Type B pancreatic cell (in vitro differentiated cells): ENCODE data around the gene TMEM229B. TPM values are rescaled to one million over a fixed set of nuclear protein-coding genes. Genes with fewer than 3 reads are reported as not detected.

Experiments used
- DNase-seq: peaks from one replicate; pipeline ENCODE4 v3.0.0; 2021; ENCODE audit warnings: mixed read lengths; ENCODE audit not compliant: unreplicated experiment; ENCODE audit errors: extremely low spot score
- H3K27ac Mint-ChIP-seq: 2 replicates; pipeline ENCODE4 v1.8.0; 2021; ENCODE audit warnings: mild to moderate bottlenecking, mixed read lengths
- H3K27me3 Mint-ChIP-seq: 2 replicates; pipeline ENCODE4 v1.8.0; 2021; ENCODE audit warnings: mixed read lengths
- H3K36me3 Mint-ChIP-seq: 2 replicates; pipeline ENCODE4 v1.8.0; 2021; ENCODE audit warnings: mixed read lengths
- H3K4me1 Mint-ChIP-seq: one replicate; pipeline ENCODE4 v1.8.0; 2021; ENCODE audit warnings: mixed read lengths; ENCODE audit not compliant: unreplicated experiment
- H3K4me3 Mint-ChIP-seq: 2 replicates; pipeline ENCODE4 v1.8.0; 2021; ENCODE audit warnings: mild to moderate bottlenecking, mixed read lengths
- H3K9me3 Mint-ChIP-seq: 2 replicates; pipeline ENCODE4 v1.8.0; 2021; ENCODE audit warnings: mixed read lengths
- total RNA-seq: library from RNA; stranded (reverse); gene quantifications from 2 replicates; pipeline ENCODE4 v1.2.1, GENCODE V29; 2021; ENCODE audit warnings: low replicate concordance
- TF ChIP-seq, protein P1 (sequence below): fragments of 200-600 bp; sonication (generic); conservative IDR thresholded peaks from 2 replicates; pipeline ENCODE4 v1.5.0; 2021; ENCODE audit warnings: antibody characterized with exemption, mild to moderate bottlenecking

The TMEM229B gene
- total RNA-seq, 1 donor from 2014 or later = 2.1 TPM

DNA sequence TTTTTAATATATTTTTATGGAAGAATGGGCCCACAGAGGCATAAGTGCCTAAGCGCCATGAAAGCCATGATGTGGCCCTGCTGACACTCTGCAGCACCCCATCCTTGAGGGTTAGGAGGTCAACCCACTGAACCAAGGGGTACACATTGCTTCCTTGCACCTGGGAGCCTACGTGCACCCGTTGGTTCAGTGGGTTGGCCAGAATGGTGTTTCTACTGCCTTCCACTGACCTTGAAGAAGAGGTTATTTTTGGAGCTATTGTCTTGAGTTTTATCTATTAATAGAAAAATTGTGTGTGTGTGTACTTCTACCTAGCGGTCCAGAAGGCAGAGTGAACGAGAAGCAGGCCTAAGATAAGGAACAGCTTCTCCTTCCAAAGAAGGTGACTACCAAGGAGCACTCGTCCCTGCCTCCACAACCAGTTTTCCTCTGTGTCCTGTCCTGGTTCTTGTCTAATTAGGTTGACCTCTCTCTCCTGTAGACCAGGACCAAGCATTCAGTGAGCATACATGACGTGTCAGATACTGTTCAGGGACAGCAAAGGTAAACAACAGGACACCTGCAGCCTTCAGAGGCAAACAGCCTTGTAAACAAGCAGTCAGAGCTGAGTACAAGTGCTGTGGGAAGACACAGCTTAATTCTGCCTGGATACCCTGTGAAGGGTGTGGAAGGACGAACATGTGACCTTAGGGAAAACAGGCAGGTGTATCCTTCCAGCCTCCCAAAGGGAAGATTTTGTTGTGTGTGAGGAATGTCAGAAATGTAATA is 46.2 kb downstream of the TMEM229B start:
- H3K36me3 Mint-ChIP-seq = no peaks in the 10 kb centered on the region
- peak overlapping the region; percentile 31 for H3K4me3 Mint-ChIP-seq
- no peaks in the 10 kb centered on the region for H3K9me3 Mint-ChIP-seq
- peaks cover 7% of the 10 kb centered on the region for H3K4me1 Mint-ChIP-seq
- no peak for DNase-seq
- peak overlapping the region; percentile 72 for H3K27ac Mint-ChIP-seq
- no peaks in the 10 kb centered on the region for H3K27me3 Mint-ChIP-seq
- TF ChIP-seq, protein P1, sequence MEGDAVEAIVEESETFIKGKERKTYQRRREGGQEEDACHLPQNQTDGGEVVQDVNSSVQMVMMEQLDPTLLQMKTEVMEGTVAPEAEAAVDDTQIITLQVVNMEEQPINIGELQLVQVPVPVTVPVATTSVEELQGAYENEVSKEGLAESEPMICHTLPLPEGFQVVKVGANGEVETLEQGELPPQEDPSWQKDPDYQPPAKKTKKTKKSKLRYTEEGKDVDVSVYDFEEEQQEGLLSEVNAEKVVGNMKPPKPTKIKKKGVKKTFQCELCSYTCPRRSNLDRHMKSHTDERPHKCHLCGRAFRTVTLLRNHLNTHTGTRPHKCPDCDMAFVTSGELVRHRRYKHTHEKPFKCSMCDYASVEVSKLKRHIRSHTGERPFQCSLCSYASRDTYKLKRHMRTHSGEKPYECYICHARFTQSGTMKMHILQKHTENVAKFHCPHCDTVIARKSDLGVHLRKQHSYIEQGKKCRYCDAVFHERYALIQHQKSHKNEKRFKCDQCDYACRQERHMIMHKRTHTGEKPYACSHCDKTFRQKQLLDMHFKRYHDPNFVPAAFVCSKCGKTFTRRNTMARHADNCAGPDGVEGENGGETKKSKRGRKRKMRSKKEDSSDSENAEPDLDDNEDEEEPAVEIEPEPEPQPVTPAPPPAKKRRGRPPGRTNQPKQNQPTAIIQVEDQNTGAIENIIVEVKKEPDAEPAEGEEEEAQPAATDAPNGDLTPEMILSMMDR = no peak

DNA sequence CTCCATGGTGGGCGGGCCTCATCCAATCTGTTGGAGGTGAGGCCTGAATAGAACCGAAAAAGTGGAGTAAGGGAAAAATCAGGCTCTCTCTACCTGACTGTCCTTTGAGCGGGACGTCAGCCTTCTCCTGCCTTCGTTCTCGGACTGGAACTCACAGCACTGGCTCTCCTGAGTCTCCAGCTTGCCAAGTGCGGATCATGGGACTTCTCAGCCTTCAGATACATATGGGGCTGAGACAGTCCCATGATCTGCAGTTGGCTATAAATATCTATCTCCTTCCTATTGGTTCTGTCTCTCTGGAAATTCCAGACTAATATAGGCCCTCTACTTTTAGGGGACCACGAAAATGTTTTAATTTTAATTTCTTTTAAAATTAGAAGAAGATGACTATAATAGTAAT is 46.8 kb downstream of the TMEM229B start:
- Mint-ChIP-seq H3K36me3 (no peaks in the 10 kb centered on the region), H3K27me3 (peaks cover 3% of the 10 kb centered on the region), H3K27ac (no peak overlapping the region), H3K4me1 (peaks cover 7% of the 10 kb centered on the region), H3K4me3 (no peak overlapping the region), H3K9me3 (no peaks in the 10 kb centered on the region)
- DNase-seq = no peak
- TF ChIP-seq, protein P1 = no peak

DNA sequence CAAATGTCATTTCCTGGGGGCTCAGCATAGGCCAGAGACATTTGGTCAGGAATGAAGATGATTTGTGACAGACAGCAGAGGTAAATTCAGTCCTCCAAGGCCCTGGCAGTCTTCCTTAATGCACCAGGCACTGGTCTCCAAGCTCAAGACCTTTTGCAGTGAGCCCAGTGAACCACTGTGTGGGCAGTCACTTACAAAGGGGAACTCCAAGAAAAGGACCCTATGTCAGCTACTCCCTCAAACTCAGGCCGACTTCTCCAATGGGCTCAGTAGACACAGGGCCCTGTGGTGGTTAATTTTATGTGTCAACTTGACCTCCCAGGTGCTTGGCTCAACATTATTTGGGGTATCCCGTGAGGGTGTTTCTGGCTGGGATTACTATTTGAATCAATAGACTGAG is 47.3 kb downstream of the TMEM229B start:
- TF ChIP-seq, protein P1 = no peak
- Mint-ChIP-seq H3K4me1 (peaks cover 7% of the 10 kb centered on the region), H3K9me3 (no peaks in the 10 kb centered on the region), H3K27ac (no peak overlapping the region), H3K27me3 (peaks cover 3% of the 10 kb centered on the region), H3K36me3 (no peaks in the 10 kb centered on the region), H3K4me3 (no peak overlapping the region)
- DNase-seq = no peak

DNA sequence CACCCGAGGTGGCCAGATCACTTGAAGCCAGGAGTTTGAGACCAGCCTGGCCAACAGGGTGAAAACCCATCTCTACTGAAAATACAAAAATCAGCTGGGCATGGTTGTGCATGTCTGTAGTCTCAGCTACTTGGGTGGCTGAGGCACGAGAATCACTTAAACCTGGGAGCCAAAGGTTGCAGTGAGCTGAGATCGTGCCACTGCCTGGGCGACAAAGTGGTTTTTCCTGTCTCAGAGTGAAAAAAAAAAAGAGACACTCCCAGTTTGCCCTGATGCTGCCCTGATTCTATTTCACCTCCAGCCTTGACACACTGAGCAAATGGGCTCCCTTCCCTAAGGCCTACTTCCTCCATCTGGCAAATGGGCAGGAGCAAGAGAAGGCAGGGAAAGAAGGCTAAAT is 48.0 kb downstream of the TMEM229B start:
- Mint-ChIP-seq H3K4me3 (no peak overlapping the region), H3K27me3 (peaks cover 3% of the 10 kb centered on the region), H3K9me3 (no peaks in the 10 kb centered on the region), H3K36me3 (no peaks in the 10 kb centered on the region), H3K4me1 (peaks cover 7% of the 10 kb centered on the region), H3K27ac (peak overlapping the region; percentile 66)
- DNase-seq = no peak
- TF ChIP-seq, protein P1 = no peak

DNA sequence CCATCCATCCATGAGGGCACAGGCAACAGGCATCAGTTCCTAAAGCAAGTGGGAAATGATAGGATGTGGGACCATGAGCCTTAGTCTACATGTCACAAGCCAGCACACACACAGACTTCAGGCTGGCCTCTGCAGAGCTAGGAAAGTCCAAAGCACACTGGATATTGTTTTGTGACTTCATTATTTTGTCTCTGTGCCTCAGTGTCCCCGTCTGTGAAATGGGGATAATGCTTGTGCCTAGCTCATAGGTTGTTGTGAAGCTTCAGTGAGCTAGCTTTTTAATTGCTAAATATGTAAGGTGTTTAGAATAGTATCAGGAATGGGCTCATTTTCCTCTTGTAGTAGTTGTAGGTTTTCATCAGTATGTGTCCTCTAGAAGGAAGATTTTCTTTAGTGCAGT is 49.6 kb downstream of the TMEM229B start:
- Mint-ChIP-seq H3K36me3 (no peaks in the 10 kb centered on the region), H3K27ac (no peak overlapping the region), H3K4me1 (peaks cover 7% of the 10 kb centered on the region), H3K27me3 (peaks cover 3% of the 10 kb centered on the region), H3K9me3 (no peaks in the 10 kb centered on the region), H3K4me3 (no peak overlapping the region)
- DNase-seq = no peak
- TF ChIP-seq, protein P1 = no peak
